GM18868 (cell line): Measurements from ENCODE around the gene PSMB10.
"Not testable (repeated sequence)": the region's sequence is repeated elsewhere in the genome, so short reads cannot be mapped to it uniquely, and the experiment has no call there.

ENCODE experiments used
- ATAC-seq: cut with Tn5 transposase; IDR thresholded peaks from one replicate; pipeline ENCODE4 v1.9.1; 2021; ENCODE audit warnings: mild to moderate bottlenecking, moderate library complexity; ENCODE audit not compliant: unreplicated experiment

PSMB10 gene

GRCh38 chr16:67936124-67936879 lies at the start of gene PSMB10:
Gene PSMB10, minus strand, starts transcription at chr16:67936850. Its CDS starts 101 bp downstream, at chr16:67936749.
- ATAC-seq = no peak

- ATAC-seq = no peak
Measured at GRCh38 chr16:67982011-67982696, 45.5 kb upstream of the PSMB10 start.

- no peak for ATAC-seq
Measured at GRCh38 chr16:67979955-67980678, 43.5 kb upstream of the PSMB10 start, which contains the start of gene DPEP3. Gene DPEP3, minus strand, starts transcription at chr16:67980499. Its CDS starts 119 bp downstream, at chr16:67980380.

GRCh38 chr16:67977469-67978227 lies 41.0 kb upstream of the PSMB10 start:
- no peak for ATAC-seq

- ATAC-seq = no peak
Measured at GRCh38 chr16:67977005-67977404, 40.4 kb upstream of the PSMB10 start.

- ATAC-seq = no peak
Measured at GRCh38 chr16:67976205-67976604, 39.6 kb upstream of the PSMB10 start.

- no peak for ATAC-seq
Measured at GRCh38 chr16:67975321-67976105, 38.9 kb upstream of the PSMB10 start.

- not testable (repeated sequence) for ATAC-seq
Measured at GRCh38 chr16:67972285-67972684, 35.6 kb upstream of the PSMB10 start.

GRCh38 chr16:67971111-67971510 lies 34.5 kb upstream of the PSMB10 start:
- no peak for ATAC-seq

- no peak for ATAC-seq
Measured at GRCh38 chr16:67969254-67970039, 32.8 kb upstream of the PSMB10 start.

- ATAC-seq = peak; percentile 81
Measured at GRCh38 chr16:67968400-67969253, 32.0 kb upstream of the PSMB10 start, which contains the start of gene SLC12A4. Gene SLC12A4, minus strand, starts transcription at chr16:67968637. Its CDS starts 84 bp downstream, at chr16:67968553.

GRCh38 chr16:67967958-67968399 lies 31.3 kb upstream of the PSMB10 start:
- peak; percentile 26 for ATAC-seq

- ATAC-seq = peak; percentile 7
Measured at GRCh38 chr16:67967183-67967957, 30.7 kb upstream of the PSMB10 start.

GRCh38 chr16:67966549-67967182 lies 30.0 kb upstream of the PSMB10 start:
- no peak for ATAC-seq

- ATAC-seq = no peak
Measured at GRCh38 chr16:67965668-67966548, 29.3 kb upstream of the PSMB10 start.
